Adipocyte (in vitro differentiated cells): ENCODE results near the gene SYNPO2.

Experiments
- DNase-seq: peaks from one replicate; pipeline ENCODE4 v3.0.0-alpha.2; 2015; ENCODE audit warnings: low read depth
- H3K27me3 ChIP-seq: replicated peaks from 2 replicates; pipeline ENCODE4 v1.7.0; 2013; ENCODE audit warnings: mild to moderate bottlenecking, low read length, moderate library complexity; ENCODE audit not compliant: control insufficient read depth, insufficient read depth
- H3K36me3 ChIP-seq: 2 replicates; pipeline ENCODE4 v1.7.0; 2013; ENCODE audit warnings: low read length, mild to moderate bottlenecking, moderate library complexity; ENCODE audit not compliant: control insufficient read depth, insufficient read depth, severe bottlenecking
- H3K4me1 ChIP-seq: 2 replicates; pipeline ENCODE4 v1.7.0; 2013; ENCODE audit warnings: mild to moderate bottlenecking, low read length, moderate library complexity; ENCODE audit not compliant: control insufficient read depth, insufficient read depth
- H3K4me3 ChIP-seq: 2 replicates; pipeline ENCODE4 v1.7.0; 2013; ENCODE audit warnings: mild to moderate bottlenecking, low read length, moderate library complexity
- H3K9ac ChIP-seq: 2 replicates; pipeline ENCODE4 v1.7.0; 2013; ENCODE audit warnings: mild to moderate bottlenecking, low read length, moderate library complexity
- H3K9me3 ChIP-seq: 2 replicates; pipeline ENCODE4 v1.7.0; 2013; ENCODE audit warnings: mild to moderate bottlenecking, low read length, moderate library complexity; ENCODE audit not compliant: control insufficient read depth

Gene SYNPO2

DNA sequence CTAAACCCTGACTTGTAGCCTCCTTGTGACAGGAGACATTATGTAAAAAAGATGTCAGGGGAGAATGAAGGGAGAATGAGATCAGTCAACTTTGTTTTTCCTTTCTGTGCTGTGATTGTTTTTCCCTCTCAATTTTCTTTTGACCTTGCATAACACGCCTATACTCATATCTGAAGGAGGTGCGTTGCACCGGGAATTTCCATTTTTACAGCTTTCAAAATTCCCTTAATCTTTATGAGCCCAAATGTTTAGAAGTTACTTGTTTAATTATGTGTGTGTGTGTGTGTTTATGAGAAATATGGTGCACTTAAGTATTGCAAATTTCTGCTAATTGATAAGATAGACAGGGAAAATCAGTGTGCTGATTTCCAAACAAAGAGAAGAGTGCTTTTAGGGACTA lies 21.6 kb downstream of the SYNPO2 start:
- no peak overlapping the region for H3K4me3 ChIP-seq
- DNase-seq = no peak
- no peaks in the 10 kb centered on the region for H3K36me3 ChIP-seq
- H3K9ac ChIP-seq = no peak overlapping the region
- no peaks in the 10 kb centered on the region for H3K27me3 ChIP-seq
- no peaks in the 10 kb centered on the region for H3K9me3 ChIP-seq
- peaks cover 2% of the 10 kb centered on the region for H3K4me1 ChIP-seq

DNA sequence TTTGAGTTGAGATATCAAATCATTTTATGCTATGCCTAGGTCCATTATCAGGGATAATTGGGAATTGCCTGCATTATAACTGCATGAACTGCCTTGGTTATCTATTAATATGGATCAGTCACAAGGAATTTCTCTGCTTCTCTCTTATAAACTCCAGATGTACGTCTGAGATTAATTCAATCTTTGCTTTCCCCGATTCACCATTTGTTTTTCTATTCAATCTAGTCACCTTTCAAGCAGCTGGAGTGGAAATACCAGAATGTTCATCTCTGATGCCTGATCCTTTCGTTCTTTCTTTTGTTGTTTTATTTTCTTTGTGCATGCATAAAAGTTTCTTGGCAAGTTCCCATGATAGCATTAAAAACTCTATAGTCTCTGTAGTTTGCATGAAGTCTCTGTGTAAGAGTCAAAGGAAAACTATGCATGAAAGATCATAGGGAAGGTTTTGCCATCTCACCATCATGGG lies 22.6 kb downstream of the SYNPO2 start:
- Histone ChIP-seq H3K4me1 (no peaks in the 10 kb centered on the region), H3K9ac (no peak overlapping the region), H3K9me3 (no peaks in the 10 kb centered on the region), H3K27me3 (no peaks in the 10 kb centered on the region), H3K36me3 (no peaks in the 10 kb centered on the region), H3K4me3 (no peak overlapping the region)
- peak; percentile 64 for DNase-seq

DNA sequence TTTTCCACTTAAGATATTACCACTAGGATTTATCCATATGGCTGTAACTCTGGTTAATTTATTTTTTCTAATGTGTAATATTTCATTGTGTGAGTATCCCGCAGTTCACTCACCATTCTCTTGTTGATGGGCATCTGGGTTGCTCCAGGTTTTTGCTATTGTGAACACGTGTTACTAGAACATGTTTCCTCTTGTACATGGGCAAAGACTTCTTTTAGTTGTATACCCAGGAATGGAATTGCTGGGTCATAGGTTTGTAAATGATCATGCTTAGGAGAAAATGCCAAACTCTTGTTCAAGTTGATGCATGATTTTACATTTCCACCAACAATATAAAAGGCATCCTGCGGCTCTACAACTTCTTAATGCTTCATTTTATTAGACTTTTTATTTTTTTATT lies 26.8 kb downstream of the SYNPO2 start:
- Histone ChIP-seq H3K36me3 (no peaks in the 10 kb centered on the region), H3K27me3 (no peaks in the 10 kb centered on the region), H3K9me3 (no peaks in the 10 kb centered on the region), H3K4me1 (peaks cover 26% of the 10 kb centered on the region), H3K4me3 (no peak overlapping the region), H3K9ac (no peak overlapping the region)
- DNase-seq = no peak

DNA sequence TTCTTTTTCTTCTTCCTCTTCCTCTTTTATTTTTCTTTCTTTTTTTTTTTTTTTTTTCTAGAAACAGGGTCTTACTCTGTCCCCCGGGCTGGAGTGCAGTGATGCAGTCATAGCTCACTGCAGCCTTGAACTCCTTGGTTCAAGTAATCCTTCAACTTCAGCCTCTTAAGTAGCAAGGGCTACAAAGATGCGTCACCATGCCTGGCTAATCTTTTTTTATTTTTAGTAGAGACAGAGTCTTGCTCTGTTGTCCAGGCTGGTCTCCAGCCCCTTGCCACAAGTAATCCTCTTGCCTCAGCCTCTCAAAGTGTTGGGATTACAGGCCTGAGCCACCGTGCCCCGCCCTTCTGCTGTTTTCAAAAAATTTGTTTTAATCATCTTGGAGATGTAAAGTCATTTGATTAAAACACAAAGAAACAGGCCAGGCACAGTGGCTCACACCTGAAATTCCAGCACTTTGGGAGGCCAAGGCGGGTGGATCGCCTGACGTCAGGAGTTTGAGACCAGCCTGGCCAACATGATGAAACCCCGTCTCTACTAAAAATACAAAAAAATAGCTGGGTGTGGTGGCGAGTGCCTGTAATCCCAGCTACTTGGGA lies 28.1 kb downstream of the SYNPO2 start:
- Histone ChIP-seq H3K36me3 (no peaks in the 10 kb centered on the region), H3K9ac (no peak overlapping the region), H3K4me3 (no peak overlapping the region), H3K27me3 (no peaks in the 10 kb centered on the region), H3K4me1 (peaks cover 28% of the 10 kb centered on the region), H3K9me3 (no peaks in the 10 kb centered on the region)
- DNase-seq = no peak

DNA sequence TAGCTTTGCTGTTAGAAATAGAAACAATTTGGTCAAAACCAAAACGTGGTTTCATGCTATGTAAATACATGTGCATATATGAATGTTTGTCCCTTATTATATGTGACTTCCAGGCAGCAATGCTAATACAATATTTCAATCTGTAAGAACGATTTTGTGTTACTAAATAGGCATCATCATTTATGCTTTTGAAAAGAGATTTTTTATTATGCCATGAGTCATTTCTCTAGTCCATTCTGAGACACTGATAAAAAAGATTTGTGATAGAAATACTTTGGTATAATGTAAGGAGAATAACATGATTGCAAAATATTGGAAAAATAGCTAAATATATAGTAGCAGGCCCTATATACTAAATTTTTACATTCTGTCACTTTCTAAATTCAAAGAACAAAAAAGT lies 28.9 kb downstream of the SYNPO2 start:
- H3K27me3 ChIP-seq = no peaks in the 10 kb centered on the region
- peak overlapping the region; percentile 51 for H3K4me3 ChIP-seq
- DNase-seq = peak; percentile 30
- no peaks in the 10 kb centered on the region for H3K9me3 ChIP-seq
- H3K9ac ChIP-seq = peak overlapping the region; percentile 71
- H3K36me3 ChIP-seq = no peaks in the 10 kb centered on the region
- H3K4me1 ChIP-seq = peaks cover 28% of the 10 kb centered on the region

DNA sequence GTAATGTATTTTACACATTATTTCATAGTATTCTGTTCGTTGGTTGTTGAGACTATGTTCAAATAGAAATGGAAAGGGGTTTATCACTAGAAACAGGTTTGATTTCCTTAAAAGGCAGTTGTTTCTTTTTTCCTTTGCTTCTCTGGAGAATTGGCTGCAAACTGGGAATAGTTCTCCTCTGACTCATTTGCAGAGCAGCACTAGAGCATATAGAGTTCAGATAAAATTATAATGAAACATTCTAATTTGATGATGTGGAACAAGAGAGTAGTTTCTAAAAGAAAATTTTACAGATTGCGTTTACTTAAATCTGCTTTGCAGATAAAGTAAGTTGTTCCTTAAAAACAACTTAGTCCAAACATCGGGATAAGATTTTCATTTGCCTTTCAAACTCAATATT lies 29.7 kb downstream of the SYNPO2 start:
- peaks cover 28% of the 10 kb centered on the region for H3K4me1 ChIP-seq
- H3K9ac ChIP-seq = peak overlapping the region; percentile 71
- no peaks in the 10 kb centered on the region for H3K27me3 ChIP-seq
- no peaks in the 10 kb centered on the region for H3K9me3 ChIP-seq
- DNase-seq = peak; percentile 84
- peak overlapping the region; percentile 51 for H3K4me3 ChIP-seq
- H3K36me3 ChIP-seq = no peaks in the 10 kb centered on the region

DNA sequence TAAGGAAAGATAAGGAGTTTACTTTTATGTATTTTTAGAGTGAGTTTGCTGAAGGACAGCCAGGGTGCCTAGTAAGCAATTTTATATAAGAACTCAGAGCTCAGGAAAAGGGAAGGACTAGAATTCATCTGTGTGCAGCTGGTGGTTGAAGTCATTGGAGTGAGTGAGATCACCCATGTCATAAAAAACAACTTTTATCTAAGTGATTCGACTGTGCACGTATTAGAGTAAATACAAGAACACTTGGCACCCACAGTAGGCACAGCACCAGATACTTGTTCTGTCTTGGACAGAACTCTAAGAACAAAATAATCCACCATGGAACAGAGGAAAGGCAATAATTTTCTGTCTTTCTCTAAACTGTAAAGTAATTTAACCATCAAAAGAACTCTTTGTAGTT lies 31.6 kb downstream of the SYNPO2 start:
- Histone ChIP-seq H3K27me3 (no peaks in the 10 kb centered on the region), H3K4me3 (no peak overlapping the region), H3K4me1 (peaks cover 28% of the 10 kb centered on the region), H3K9me3 (no peaks in the 10 kb centered on the region), H3K36me3 (no peaks in the 10 kb centered on the region), H3K9ac (no peak overlapping the region)
- DNase-seq = no peak

DNA sequence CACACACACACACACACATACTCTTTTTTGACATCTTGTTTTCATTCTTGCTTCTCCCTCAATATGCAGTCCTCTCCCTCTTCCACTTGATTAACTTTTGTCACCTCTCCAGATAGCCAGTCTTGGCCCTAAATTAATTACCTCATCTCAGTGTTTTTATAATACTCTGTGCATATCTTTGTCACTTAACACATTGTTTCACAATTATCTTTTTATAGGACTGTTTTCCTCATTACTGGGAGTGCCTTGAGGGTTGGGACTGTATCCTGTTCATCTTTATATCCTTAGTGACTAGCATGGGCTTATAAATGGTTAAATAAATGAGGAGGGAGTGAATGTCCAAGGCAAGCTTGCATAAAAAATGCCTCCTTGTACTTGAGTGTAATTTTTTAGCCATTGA lies 33.1 kb downstream of the SYNPO2 start:
- H3K9ac ChIP-seq = no peak overlapping the region
- H3K36me3 ChIP-seq = no peaks in the 10 kb centered on the region
- H3K4me3 ChIP-seq = no peak overlapping the region
- no peak for DNase-seq
- H3K9me3 ChIP-seq = no peaks in the 10 kb centered on the region
- H3K4me1 ChIP-seq = peaks cover 28% of the 10 kb centered on the region
- H3K27me3 ChIP-seq = no peaks in the 10 kb centered on the region

DNA sequence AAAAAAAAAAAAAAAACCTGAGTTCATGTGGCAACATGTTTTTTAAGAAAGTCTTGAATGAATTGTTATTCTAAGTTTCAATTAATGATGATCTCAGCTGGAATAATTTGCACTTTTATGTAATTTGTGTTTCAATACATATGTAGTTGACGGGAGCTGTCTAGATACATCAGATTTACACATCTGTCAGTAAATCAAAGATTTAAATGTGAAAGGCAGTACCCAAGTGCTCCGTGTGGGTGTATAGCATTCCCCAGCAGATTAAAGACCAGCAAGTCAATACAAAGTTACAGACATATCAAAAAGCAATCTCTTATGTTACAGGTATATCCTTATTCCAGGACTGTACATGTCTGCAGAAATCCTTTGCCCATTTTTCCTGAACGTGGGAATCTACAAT lies 35.2 kb downstream of the SYNPO2 start:
- Histone ChIP-seq H3K9me3 (no peaks in the 10 kb centered on the region), H3K36me3 (no peaks in the 10 kb centered on the region), H3K27me3 (no peaks in the 10 kb centered on the region), H3K4me3 (no peak overlapping the region), H3K9ac (no peak overlapping the region), H3K4me1 (peaks cover 11% of the 10 kb centered on the region)
- DNase-seq = no peak

DNA sequence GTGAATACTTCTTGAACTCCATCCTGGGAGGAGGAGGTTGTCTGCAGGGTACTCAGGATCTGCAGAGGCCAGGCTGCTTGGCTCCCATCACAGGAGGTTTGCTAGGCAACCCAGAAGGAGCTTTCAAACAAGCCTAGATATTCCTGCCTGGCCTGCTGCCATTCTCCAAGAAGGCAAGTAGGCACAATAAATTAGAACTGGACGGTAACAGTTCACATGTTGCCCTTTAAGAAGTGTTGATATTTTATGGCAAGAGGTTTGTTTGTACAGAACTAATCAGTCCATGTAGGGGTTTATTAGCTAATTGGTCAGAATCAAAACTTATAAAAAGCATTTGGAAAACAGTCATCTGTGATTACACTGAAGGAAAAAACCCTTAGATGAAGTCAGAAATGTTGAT lies 39.3 kb downstream of the SYNPO2 start:
- Histone ChIP-seq H3K4me1 (no peaks in the 10 kb centered on the region), H3K27me3 (no peaks in the 10 kb centered on the region), H3K9me3 (no peaks in the 10 kb centered on the region), H3K4me3 (no peak overlapping the region), H3K36me3 (no peaks in the 10 kb centered on the region), H3K9ac (no peak overlapping the region)
- peak; percentile 6 for DNase-seq

DNA sequence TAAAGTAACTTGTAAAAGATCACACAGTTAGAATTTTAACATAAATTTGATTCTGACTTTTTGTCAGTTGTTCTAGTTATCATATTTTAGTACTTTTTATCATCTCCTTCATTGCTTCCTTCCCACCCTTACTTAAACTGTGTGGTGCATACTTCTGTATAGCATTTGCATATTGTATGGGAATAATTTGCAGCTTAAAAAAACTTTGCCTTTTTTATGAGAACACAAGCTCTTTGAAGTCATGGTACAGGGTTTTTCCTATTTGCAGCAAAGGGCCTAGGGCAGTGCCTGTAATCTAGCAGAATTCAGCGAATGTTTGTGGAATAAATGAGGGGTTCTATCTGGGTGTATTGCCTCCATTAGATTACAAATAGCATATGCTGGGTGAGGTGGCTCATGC lies 41.6 kb downstream of the SYNPO2 start:
- no peaks in the 10 kb centered on the region for H3K4me1 ChIP-seq
- H3K9me3 ChIP-seq = no peaks in the 10 kb centered on the region
- H3K36me3 ChIP-seq = no peaks in the 10 kb centered on the region
- H3K4me3 ChIP-seq = no peak overlapping the region
- no peak overlapping the region for H3K9ac ChIP-seq
- no peaks in the 10 kb centered on the region for H3K27me3 ChIP-seq
- DNase-seq = no peak

DNA sequence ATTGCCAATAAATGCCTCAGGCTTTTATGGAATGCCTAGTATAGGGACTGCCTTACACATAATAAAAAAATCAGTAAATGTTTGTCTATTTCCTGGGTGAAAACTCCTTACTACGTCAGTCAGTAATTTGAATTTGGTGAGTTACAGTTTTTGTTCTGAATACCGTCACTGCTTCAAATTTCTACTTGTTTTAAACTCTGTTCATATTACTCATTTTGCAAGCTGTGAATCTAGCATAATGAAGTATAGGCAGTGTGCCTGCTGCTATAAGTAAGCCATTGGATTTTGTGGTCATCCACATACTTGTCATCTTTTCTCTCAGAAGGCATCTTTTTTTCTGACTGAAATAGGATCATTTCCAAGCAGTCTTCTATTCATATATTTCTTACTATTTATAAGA lies 43.1 kb downstream of the SYNPO2 start:
- no peak overlapping the region for H3K4me3 ChIP-seq
- no peaks in the 10 kb centered on the region for H3K36me3 ChIP-seq
- DNase-seq = peak; percentile 19
- no peaks in the 10 kb centered on the region for H3K27me3 ChIP-seq
- H3K9ac ChIP-seq = no peak overlapping the region
- no peaks in the 10 kb centered on the region for H3K9me3 ChIP-seq
- no peaks in the 10 kb centered on the region for H3K4me1 ChIP-seq
